Effector CD8-positive, alpha-beta T cell (primary cell): ENCODE data around the gene VWA8.
A peak's percentile ranks its signal among the peaks of the same experiment; 100 is the strongest.
"Not testable (repeated sequence)": the region's sequence is repeated elsewhere in the genome, so short reads cannot be mapped to it uniquely, and the experiment has no call there.

Experiments
- DNase-seq: peaks from one replicate; lab custom pipeline; 2025; lab: John Stamatoyannopoulos, UW

Gene VWA8

DNA sequence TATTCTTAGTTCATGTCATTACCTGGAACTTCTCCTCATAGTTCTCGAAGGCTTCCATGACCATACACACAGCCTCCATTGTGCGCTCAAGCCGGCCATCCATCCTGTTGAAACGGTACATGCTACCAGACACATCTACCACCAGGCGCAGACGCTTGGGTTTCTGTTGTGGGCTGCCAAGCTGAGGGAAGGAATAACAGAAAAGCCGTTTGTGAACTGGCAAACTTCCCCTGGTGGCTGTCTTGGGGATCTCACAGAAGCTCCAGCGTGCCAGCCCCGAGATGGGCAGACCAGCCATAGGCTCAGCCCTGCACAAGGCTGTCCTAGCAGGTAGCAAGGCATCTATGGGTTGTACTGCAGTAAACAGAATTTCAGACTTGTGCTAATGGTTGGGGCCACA is 373.4 kb downstream of the VWA8 start:
- DNase-seq, result peak; percentile 2

DNA sequence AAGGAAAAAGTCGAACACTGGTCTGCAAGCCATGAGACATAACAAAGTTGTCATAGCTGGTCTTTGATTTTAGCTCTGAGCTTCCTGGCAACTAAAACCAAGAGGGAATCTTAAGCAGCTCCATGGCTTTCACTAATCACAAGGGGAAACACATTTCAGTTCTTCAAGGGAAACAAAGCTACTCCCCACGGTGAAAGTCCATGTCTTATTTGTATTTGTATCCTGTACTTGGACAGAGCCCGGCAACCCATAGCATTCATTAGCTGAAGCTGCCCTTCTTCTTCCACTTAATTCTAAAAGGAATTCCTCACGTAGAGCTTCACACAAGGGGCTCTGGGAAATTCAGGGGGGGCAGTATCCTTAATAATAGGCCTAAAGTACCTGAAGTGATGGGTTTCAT is 374.7 kb downstream of the VWA8 start:
- DNase-seq, result no peak

DNA sequence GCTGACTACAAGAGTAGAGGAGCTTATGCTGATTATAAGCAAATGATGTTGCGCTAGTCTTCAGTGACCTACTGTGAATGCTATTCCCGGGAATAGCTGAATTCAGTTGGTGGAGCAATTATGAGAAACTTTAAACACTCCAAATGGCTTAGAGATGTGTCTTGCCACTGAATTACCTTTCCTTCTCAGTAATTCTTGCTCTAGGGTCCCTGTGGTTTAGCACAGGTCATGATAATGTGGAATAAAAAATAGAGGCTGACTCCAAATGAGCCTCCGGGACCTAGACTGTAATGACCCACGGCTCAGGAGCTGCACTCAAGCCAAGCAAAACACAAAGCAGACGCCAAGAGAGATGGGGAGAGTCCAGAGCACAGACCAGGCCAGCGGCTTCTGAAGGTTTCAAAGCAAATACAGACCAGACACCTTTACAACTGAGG is 378.9 kb downstream of the VWA8 start:
- DNase-seq, result no peak

DNA sequence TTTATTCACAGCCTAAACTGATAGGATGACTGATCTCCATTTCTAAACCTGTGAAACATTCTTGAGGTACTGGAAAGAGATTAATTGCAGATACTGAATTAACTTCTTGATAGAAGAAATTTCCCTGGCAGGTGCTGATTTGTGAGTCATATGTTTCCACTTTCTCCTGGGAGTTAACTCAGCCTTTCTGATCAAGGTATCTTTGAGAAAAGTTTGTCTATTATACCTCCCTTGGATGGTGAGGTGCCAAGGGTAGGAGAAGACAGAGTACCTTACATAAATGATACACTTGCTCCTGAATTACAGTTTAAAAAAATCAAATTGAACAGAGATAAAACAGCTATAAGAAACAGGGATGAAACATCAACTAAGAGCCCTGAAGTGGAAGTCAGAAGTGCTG is 380.6 kb downstream of the VWA8 start:
- no peak for DNase-seq

DNA sequence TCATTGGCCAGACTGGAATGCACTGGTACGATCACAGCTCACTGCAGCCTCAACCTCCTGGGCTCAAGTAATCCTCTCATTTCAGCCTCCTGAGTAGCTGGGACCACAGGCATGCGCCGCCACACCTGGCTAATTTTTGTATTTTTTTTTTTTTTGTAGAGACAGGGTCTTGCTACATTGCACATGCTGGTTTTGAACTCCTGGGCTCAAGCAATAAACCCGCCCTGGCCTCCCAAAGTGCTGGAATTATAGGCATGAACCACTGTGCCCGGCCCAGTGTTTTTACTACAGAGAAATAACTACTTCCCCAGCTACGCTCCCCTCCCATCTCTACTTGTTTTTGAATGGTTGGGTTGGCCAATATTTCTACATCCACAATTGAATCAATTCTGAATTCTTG is 381.0 kb downstream of the VWA8 start:
- DNase-seq, result no peak

DNA sequence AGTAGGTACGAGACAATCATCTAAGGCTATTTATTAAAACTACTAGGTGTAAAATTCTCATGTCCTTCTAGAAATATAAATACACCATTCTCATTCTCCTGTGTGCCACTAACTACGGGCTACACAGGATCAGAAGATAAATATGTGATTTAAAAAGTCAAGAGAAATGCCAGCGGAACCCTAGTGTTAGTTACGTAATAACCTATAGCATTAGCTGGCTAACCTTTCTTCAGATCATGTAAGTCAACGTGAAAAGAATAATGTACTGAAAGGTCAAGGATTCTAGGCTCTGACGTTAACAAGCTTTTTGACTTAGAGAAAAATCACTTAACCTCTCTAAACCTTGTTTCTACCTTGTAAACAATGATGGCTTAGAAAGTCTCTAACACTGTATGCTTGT is 381.7 kb downstream of the VWA8 start:
- DNase-seq, result no peak

DNA sequence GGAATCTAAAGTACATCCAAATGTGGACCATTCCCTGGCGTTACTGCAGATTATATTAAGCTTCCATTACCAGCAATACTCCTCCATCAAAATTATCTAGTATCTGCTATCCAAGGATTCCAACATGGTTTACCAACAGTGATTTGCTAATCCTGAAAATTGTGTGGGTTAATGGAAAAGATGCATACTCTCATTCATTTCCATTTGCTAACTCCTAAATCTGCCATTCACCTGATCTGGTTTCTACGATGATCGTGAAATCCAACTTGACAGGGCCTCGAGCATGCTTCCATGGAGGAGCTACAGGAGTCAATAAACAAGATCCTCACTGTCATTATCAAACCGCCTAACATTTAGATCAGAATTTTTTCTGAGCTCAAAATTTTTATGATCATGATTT is 382.5 kb downstream of the VWA8 start:
- no peak for DNase-seq

DNA sequence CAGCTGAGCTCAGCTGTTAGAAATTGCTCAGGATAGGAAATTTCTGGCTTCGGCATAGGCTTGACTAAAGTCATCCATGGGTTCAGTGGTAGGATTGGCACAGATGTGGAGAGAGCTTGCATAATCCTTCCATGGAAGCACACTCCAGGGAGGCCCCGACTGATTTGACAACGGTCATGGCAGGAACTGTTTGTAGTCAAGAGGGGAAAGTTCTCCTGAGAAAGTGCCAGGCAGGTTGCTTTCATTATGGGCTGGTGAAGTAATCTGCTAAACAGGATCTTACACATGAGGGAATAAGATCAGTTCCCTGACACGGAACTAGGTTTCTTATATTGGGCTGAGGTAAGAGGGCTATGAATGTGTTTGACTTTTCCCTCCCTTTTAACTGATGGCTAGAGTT is 383.5 kb downstream of the VWA8 start:
- DNase-seq, result no peak

DNA sequence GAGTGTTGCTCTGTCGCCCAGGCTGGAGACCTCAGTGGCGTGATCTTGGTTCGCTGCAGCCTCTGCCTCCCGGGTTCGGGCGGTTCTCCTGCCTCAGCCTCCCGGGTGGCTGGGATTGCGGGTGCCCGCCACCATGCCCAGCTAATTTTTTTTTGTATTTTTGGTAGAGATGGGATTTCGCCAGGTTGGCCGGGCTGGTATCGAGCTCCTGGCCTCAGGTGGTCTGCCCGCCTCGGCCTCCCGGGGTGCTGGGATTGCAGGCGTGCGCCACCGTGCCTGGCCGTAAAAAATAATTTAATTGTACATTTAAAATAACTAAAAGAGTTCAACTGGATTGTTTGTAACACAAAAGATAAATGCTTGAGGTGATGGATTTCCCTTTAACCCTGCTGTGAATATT is 387.3 kb downstream of the VWA8 start:
- not testable (repeated sequence) for DNase-seq

DNA sequence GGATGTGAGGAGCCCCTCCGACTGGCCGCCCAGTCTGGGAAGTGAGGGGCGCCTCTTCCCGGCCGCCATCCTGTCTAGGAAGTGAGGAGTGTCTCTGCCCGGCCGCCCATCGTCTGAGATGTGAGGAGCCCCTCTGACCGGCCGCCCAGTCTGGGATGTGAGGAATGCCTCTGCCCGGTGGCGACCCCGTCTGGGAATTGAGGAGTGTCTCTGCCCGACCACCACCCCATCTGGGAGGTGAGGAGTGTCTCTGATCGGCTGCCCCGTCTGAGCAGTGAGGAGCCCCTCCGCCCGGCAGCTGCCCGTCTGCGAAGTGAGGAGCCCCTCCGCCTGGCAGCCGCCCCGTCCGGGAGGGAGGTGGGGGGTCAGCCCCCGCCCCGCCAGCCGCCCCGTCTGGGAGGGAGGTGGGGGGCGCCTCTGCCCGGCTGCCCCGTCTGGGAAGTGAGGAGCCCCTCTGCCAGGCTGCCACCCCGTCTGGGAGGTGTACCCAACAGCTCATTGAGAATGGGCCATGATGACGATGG is 389.0 kb downstream of the VWA8 start:
- not testable (repeated sequence) for DNase-seq

DNA sequence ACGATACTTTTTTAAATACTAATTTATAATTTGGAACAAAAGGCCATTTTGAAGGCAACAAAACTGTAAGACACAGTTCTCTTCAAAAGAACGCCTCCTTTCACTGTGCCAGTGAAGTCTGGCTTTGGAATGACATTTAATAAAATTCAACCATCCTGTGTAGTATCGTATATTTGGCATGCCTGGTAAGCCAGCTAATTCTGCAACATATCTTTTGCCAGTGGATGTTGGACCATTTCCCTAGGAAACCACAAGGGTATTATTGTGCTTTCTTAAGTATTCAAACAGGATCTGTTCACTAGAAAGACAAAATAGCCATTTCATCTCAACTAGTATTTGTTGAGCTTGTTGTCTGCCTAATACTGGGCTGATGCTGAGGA is 391.9 kb downstream of the VWA8 start:
- no peak for DNase-seq

DNA sequence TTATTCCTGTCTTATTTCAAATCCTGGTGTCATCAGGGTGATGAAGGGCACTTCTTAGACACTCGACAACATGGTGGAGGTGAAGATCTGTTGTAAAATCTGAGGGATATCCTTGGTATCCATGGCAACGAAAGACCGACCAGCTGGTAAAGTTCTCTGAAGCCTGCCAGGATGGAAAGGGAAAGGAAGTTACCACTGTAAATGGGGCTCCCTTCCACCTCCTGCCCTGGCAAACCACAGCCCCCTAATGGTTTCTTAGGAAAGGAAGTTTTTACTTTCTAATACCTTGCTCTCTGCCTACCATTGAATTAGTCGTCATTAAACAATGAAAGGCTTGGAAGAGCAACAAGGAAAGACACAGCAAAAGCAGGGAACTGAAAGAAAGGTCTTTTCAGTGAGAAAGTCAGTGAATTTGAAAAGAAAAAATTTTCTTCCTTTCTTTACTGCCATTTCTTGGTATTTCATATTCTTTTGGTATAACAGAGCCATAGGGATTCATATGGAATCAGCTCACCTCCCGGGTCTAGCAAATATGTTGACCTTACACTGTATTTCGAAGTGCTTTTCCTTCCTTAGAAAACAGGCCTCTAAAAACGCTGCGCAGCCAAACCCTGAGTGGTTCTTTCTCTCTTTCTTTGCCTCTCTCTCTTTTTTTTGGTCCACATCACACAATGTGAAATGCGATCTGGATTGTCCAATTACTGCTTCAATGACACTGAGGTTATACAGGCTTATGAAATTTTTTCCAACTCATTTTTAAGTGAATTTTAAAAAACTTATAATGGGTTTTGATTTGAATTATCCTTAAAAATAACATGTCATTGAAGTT is 392.6 kb downstream of the VWA8 start:
- no peak for DNase-seq

DNA sequence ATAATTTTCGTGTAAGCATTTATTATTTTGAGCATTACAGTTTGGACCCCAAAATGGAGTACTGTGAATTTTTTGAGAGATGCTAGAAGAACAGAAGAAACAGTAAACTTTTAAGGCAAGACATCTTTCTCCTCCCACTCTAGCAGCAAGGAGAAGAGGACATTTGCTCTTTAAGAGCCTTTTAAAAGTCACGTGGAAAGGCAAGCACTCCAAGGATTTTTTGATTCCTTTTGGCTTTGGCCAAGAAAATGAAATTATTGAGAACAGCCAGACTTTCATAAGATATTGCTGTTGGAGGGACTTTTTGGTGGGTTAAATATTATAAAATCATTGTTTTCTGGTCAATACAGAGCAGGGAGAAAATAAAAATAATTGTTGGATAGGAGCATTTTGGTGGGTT is 393.5 kb downstream of the VWA8 start:
- DNase-seq, result no peak

DNA sequence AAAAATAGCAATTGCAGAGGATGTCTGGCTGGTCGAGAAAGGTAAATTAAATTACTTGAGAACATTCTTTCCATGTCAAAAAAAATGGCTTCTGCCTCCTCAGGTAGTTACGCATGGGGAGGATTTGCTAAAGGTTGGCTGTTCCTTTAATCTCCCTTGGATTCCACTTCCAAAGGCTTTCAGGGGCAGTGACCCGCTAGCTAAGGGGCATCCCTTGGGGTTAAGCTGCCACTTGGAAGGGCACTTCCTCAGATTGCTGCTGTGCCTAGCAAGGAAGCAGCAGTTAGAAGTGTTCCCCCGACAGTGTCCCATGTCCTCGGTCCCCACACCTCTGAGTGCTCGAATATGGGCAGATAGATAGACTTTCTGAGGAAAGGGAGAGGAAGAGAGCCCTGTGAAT is 395.1 kb downstream of the VWA8 start:
- DNase-seq, result no peak

DNA sequence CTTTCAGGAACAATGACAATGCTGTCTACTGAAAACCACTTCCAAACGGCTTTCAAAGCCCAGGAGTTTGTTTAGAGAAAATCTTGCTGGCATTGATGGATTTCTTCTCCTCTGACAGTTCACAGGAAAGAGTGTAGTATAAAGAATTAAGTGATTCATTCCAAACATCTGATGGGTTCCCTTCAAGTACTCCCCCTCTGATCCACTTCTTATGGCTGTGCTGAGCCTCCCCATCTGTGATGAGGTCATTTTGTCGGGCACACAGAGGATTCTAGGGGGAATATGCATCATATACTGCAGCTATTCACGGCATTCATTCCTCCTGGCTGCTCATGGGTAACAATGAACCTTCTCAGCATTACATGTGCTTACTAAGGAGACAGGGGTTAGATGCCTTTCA is 395.7 kb downstream of the VWA8 start:
- no peak for DNase-seq

DNA sequence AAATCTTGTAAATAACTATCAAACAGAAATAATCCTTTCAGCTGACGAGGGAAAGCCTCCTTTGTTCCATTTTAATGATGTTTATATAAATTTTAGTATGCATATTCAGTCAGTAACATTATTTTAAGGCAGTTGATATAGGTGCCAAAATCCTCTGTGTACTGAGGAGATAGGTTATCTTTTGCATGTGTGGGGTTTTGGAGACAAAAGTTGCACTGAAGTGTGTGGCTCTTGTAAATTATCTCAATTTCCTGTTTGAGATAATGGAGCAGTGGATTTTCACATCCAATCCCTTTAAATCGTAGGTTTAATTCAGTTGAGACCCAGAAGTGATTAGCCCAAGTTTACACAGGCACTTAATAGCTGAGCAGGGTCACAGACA is 396.9 kb downstream of the VWA8 start:
- DNase-seq, result no peak

DNA sequence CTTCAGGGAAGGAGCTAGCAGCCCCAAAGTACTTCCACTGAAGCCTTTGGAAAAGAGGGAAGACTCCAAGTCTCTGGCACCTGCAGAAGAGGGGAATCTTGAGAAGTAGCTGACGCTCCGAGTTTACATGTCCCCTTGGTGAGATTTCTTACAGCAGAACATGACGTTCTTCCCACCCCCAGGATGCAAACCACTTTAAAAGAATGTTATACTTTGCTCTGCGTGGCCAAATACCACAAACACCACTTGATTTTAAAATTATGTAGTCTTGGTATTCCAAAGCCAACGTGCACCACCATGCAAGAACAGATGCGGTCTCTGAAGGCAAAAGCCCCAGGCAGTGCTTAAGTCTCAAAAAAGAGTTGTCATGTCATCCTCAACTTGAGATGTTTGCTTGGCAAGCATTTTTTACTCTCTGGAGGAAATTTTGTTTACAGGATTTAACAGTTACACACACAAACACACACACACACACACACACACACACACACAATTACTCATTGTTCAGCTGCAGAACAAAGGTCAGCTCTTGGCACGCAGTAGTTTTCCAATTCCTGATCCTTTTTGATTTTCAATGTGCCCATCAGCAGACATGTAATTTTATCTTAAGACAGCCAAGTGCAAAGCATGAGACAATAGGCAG is 397.4 kb downstream of the VWA8 start:
- no peak for DNase-seq

DNA sequence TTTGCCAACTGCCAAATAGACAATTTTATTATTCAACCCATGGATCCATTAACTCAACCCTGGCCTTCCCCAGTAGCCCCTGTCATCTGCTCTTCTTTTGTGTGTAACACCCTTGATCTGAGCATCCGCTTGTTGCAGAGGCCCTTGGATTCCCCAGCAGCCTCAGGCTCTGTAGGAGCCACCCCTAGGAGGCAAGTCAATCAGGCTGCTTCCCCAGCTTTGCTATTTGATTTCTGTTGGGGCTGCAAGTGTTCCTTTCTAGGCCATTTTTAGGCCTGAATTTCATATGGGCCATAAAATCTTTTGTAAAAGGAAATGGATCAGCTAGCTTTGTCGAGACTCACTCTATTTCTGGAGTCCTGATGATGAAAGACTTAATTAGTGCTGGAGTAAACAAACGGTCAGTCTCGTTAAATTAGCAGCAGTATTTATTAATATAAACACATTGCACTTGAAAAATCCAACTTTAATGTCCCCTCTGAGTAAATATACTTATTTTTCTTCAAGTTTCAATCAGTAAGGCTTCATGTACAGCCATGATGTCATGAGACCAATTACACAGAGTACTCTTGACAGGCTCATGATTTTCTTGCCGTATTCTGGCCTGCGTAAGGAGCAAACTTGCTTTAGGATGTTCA is 398.2 kb downstream of the VWA8 start:
- no peak for DNase-seq

DNA sequence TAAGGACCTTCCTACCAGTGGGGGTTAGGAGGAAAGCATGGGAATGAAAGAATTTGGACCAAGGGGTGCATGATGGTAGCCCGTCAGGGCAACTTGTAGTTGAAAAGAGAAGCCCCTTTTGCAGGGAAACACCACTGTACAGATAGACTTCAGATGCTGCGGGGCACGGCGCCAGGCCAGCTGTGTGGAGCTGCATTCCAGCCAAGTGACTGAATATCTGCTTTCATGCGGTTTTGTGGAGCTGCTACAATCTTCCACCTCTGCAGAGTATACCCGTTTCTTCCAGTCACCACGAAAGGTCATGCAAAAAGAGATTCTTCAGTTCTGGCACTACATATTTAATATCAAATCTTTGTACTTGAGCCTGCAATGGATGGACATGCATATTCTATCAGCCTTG is 398.8 kb downstream of the VWA8 start:
- no peak for DNase-seq

DNA sequence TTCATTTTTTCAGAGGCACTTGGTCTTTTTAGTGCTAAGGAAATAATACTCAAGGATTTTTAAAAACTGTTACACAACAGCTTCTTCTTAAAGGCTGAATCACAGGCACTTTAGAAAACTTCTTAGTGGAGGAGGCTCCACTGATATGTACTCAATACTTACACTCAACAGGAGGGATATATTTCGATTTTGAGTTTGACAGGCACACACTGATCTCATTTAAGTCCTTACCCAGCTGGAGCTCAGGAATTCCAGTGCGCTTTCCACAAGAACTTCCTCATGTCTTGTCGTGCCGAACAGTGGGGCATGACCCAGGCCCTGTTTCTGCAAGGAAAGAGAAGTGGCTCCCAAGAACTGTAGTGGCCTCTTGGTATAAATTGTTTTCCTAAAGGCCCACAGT is 399.7 kb downstream of the VWA8 start:
- no peak for DNase-seq

DNA sequence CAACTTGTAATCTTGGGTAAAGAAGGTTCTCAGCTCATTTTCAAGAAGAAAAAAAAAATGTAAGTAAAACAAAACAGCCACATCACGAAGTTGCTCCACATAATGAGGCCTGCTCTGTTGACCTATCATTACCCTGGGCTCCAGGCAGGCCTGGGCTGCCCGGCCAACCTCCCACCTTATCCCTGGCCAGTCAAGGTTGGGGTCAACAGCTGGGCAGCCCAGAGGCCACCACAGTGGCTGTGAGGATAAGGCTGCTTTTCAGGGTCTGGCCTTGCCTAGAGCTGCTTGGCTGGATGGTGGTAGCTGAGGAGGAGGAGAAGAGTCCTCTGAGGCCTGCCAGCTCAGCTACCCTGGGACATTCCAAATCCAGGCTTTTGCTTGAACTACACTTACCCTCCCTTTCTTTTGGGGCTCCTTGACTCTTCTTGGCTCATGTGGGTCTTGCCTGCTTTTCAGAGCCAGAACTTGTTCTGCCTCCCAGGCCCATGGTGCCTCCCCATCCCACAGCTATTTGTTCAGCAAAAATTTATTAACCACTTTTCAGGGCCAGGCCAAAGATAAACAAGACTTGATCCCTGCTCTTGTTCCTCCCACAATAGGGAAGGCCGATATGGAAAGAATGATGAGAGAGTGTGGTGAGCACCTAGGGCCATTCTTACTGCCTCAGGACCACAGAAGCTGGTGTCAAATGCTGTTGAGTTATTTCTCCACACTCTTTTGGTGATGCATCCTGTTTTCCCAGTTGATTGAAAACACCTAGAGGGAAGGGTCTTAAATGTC is 401.9 kb downstream of the VWA8 start:
- DNase-seq, result no peak

DNA sequence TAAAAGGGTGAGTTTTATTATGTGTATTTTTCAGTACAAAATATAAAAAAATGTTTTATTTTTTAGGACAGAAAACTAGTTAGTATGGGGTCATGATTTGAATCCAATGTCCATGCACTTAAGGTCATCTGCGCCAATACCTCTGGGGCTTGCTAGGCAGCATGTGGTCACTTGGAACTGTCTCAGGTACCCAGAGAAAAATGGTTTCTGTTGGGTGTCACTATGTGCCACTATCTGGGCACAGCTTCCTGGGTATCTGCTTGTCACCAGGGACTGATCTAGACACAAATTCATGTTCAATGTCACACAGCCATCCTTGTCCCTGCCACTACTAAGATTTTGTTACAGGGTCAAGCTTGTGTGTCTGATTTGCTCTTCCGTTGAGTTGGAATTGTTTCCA is 403.2 kb downstream of the VWA8 start:
- DNase-seq, result no peak
